ENCODE measurements around the gene AIFM2.

AIFM2 gene

DNA sequence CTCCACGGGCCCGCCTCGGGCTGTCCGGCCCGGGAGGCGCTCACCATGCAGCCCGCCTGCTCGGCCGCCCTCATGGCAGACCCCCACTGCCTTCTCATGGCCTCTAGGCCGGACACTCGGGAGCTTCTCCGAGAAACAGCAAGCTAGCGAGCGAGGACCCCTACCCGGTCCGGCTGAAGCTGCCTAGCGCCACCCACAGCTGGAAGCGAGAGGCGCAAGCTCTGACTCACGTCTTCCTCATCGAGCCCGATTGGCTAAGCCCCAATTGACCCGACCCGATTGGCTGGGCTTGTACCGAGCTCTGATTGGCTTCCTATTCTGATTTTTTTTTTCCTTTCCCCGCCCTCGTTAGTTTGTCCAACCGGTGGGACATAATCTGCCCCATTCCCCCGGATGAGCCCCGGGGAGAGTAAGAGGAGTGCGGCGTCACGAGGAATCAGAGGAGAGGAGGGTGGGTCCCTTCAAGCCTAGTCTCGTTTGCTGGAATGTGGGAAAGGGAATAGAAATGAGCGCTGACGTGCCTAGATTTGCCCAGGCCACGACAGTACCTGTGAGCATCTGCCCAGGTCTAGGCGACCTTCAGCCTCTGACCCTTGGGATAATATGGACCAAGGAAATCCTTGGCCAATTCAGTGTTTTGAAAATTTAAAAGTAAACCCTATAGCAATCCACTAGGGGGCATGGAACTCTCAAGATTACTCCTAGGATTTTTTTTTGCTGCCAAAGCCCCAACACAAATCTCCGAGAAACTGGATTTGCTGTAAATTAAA, 14.0 kb upstream of the AIFM2 start, which contains the start of gene TYSND1:
TYSND1 (minus strand) TSS at position 212 of the 770 bp plus-strand sequence; CDS start at position 98, 114 bp downstream.
- in situ Hi-C loops (cut with MboI; ENCODE audit: low sequenced_read_pairs) = no loop called here

DNA sequence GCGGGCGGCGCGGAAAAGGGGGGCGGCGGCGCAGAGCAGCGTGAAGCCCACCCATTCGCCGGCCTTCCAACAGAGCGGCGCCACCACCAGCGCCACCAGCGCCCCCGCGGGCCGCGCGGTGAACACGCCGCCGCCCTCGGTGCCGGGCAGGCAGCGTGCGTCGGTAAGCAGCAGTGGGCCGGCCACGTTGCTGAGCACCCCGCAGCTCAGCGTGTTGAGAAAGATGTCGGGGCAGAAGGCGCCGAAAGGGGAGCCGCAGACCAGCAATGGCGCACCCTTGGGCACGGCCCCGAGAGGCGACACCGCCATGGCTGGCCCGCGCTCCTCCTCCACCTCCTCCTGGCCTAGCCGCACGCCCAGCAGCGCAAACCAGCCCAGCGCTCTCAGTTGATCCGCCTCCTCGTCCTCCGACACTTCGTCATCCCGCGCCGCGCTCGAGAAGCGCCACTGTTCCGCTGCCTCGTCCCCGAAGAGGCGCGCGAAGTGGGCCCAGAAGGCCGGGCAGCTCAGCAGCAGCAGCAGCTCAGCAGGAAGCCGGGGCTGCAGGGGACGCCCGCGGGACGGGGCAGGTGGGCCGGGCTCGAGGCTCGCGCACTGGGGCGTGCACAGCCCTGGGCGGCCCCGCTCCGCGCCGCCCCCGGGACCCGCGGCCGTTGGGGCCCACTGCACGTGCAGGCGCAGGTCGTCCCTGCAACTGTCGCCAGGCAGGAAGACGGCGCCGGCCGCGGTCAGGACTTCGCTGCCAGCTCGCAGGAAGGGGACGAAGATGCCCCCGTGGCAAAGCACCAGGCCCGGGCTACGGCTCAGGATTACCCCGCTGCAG, 13.3 kb upstream of the AIFM2 start:
- in situ Hi-C loops (cut with MboI; ENCODE audit: low sequenced_read_pairs) = no loop called here

DNA sequence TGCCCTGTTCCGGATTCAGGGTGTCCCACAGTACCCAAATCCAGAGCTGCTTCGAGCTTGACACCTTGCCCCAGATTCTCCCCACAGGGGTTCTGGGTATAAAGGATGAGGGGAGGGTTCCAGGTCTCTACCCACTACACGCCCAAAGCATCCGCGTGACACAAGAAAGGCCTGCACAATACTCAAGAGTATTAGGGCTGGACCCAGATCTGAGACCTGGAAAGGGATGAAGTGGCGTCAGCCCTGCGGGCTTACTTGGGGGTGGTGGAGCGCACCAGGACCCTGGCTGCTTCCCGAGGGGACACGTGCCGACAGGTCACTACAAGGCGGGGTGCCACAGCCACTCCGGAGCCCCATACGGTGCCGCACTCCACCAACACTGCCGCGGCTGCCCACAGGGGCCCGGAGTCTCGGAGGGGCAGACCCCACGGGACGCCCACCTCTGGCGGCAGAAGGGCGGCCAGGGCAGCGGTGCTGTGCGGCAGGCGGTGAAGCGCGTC, 12.6 kb upstream of the AIFM2 start:
- in situ Hi-C loops (cut with MboI; ENCODE audit: low sequenced_read_pairs) = no loop called here

DNA sequence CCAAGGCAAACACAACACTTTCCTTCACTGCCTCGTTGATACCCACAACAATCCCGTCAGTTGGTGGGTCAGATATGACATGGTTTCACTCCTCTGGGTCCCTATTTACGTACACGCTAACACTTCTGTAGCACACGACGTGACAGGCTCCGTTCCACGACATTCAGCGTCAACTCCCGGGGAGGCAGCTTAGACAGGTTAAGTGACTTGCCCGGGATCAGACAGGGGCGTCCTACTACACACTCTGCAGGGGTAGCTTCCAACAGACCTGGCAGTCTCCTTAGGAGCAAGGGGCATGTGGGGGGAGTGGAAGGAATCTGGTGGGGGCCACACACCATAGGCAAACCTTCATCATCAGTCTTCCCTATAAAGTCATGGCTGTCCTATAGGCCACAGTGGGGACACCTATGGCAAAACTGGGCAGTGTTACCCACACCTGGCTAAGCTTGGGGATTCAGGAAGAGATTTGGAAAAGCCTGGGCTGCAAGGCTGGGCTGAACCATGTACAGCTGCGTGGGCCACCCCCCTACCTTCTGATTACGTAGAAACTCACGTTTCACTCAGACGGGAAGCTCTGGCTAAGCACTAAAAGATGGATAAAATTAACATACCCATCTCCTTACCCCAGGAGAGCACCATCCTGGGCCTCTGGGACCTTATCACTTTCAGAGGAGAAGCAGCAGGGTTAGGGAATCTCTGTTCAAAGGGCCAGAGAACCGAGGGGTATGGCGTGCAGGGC, 11.9 kb upstream of the AIFM2 start:
- in situ Hi-C loops (cut with MboI; ENCODE audit: low sequenced_read_pairs) = no loop called here

DNA sequence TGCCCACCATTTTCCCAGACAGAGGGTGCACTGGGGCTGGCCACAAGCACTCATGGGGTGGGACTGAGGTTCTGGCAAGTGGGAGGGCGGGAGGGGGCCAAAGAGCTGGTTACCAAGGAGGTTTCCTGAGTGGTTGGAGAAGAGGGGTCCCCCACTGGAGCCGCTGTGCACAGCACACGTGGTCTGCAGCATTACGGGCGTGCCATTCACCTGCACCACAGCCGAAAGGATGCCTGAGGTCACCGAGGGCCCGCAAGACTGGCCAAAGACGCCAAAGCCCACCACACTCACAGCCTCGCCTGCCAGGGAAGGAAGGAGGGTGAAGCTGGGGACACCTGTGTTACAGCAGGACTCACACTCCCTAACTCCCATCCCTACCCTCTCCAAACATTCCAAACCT, 9.9 kb upstream of the AIFM2 start:
- in situ Hi-C loops (cut with MboI; ENCODE audit: low sequenced_read_pairs) = no loop called here

DNA sequence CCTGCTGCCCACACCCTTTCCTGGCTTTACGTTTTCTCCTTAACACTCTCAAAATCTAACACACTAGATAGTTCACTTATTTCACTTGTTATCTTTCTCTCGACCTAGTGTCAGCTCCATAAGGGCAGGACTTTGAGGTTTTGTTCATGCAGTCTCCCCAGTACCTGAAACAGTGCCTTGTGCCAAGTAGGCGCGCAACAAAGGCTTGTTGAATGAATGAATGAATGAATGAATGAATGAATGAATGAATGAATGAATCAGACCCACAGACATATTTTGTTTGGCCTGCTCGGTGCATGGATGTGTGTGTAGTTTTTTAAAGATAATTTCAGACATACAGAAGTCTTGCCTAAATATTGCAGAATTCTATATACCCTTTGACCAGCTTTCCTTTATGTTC, 7.7 kb upstream of the AIFM2 start:
- in situ Hi-C loops (cut with MboI; ENCODE audit: low sequenced_read_pairs) = no loop called here

DNA sequence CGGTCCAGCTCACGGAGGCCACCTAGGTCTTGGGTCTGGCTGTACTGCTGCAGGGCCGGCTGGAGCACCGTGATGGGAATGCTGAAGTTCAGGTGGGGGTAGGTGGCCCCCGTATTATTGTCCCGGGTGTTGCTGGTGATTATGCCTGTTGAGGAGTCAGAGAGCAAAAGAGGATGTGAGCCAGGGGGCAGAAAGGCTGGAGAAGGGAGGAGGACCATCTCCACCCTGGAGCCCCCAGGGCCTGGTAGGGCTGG, 7.3 kb upstream of the AIFM2 start:
- in situ Hi-C loops (cut with MboI; ENCODE audit: low sequenced_read_pairs) = no loop called here

DNA sequence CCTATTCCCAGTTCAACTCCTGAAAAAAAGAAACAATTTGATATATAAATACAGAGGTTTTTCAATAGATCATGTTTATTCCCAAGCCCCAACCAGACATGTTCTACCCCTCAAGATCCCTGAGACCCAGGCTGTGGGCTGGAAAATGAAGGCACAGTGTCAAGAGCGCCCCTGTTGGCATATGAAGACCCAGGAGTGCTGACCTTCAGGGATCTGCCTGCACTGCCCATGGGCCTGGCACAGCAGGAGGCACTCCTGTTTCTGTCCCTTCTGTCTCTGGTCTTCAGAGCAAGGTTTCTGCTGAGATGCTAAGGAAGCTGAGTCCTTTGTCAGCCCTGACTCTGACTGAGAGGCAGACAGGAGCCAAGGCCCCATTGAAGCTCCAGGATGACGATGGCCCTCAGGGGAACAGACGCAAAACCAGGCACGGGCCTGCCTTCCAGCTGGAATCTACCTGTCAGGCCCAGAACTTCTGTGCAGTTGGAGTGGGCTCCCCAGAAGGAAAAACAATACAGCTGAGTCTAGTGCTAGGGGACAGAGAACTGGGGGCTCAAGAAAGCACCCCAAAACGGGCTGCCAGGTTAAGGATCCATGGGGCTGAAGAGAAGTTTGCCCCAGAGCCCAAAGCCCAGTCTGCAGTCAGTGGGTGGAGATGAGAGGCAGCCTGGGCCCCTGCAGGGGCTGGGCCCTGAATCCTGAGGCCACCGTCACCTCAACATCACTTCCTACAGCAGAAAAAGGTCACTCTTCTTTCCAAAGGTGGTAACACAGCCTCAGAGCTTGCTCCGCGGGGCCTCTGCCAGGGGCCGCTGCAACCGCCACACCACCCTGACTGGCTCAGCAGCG, 6.7 kb upstream of the AIFM2 start:
- in situ Hi-C loops (cut with MboI; ENCODE audit: low sequenced_read_pairs) = no loop called here

DNA sequence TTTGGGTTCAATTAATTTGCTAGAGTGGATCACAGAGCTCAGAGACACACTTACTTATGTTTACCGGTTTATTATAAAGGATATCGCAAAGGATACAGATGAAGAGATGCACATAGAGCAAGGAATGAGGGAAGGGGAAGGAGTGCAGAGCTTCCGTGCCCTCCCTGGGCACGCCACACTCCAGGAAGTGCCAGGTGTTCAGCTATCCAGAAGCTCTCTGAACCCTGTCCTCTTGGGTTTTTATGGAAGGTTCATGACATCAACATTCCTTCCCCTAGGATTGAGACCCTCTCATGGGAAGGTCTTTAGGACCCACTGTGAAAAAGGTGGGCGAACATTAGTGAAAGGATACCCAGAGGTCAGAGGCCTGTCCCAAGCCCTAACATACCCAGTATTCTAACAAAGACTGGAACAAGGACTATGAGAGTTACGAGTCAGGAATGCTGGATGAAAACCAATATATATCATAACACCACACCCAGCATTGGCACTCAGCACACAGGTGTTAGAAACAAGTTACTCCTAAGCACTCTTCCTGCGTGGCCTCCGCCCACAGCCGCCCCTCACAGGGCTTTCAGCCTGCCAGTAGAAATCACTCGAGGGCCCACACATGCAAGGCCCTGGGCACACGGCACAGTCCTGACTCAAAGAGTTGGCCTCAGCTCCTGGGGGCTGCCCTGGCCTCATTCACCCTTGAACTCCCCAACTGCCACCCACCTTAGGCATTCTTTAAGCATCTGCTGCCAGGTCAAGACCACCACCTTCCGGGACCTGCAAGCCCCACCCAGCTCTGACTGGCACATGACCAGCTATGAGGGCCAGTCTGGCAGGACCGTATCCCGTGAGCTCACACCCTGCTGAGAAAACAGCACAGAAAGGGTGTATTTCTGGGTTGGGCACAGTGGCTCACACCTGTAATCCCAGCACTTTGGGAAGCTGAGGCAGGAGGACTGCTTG, 5.6 kb upstream of the AIFM2 start:
- in situ Hi-C loops (cut with MboI; ENCODE audit: low sequenced_read_pairs) = no loop called here

DNA sequence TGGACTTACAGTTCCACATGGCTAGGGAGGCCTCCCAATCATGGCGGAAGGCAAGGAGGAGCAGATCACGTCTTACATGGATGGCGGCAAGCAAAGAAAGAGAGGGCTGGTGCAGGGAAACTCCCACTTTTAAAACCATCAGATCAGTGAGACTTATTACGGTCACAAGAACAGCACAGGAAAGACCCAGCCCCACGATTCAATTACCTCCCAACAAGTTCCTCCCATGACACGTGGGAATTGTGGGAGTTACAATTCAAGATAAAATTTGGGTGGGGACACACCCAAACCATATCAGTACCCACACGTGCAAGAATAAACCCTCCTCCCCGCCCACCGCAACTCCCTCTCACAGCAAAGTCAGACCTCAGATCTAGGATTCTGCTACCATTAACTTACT, 4.5 kb upstream of the AIFM2 start:
- in situ Hi-C loops (cut with MboI; ENCODE audit: low sequenced_read_pairs) = no loop called here

DNA sequence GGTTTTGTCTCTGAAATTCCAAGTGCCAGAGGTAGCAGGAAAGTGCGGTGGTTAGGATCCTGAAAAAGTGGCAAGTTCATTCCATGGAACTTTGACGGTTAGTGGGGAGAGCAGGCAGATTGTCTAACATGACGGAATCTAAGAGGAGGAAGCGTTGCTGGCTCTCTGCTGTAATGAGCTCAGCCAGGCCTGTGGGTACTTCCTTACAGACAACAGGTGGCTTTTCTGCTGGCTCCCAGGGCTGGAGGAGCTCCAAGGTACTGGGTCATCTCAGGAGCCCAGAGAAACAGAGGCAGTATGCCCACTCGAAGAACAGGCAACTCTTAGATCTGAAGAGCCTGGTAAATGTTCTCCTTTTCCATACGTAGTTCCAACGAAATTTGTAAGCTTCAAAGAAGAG, 3.1 kb upstream of the AIFM2 start:
- in situ Hi-C loops (cut with MboI; ENCODE audit: low sequenced_read_pairs) = no loop called here

DNA sequence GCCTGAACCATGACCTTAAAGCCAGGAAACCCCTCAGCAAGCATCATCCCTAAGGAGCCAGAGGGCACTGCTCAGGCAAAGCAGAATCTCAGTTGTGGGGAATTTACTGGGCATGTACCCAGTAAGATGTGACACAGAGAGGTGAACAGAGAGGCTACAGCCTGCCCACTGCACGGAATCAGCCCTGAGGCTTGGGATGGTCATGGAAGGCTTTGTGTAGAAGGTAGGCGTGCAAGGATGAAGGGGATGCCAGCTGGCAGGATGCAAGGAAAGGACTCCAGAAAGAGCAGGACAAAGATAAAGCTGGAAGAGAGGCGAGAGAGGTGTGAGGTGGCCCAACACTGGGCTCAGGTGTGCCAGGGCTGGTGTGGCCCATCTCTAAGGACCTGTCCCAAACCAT, 2.4 kb upstream of the AIFM2 start:
- in situ Hi-C loops (cut with MboI; ENCODE audit: low sequenced_read_pairs) = no loop called here

DNA sequence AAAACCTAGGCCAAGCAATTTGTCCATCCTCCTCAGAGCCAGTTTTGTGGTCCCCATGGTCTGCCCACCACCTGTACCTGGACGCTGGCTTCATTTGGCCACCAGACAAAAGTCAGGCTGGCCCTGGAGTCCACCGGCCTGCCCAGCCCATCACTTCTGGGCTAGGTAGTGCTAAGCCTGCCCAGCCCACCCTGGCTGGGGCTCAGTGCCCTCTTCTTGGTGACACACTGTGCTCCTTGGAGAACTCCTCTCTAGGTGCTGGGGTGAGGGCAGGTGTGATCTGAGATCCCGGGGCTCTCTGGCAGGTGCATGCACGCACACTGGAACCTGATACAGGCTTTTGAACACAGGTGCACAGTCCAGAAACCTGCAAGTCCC, 1.1 kb downstream of the AIFM2 start:
- in situ Hi-C loops (cut with MboI; ENCODE audit: low sequenced_read_pairs) = no loop called here

DNA sequence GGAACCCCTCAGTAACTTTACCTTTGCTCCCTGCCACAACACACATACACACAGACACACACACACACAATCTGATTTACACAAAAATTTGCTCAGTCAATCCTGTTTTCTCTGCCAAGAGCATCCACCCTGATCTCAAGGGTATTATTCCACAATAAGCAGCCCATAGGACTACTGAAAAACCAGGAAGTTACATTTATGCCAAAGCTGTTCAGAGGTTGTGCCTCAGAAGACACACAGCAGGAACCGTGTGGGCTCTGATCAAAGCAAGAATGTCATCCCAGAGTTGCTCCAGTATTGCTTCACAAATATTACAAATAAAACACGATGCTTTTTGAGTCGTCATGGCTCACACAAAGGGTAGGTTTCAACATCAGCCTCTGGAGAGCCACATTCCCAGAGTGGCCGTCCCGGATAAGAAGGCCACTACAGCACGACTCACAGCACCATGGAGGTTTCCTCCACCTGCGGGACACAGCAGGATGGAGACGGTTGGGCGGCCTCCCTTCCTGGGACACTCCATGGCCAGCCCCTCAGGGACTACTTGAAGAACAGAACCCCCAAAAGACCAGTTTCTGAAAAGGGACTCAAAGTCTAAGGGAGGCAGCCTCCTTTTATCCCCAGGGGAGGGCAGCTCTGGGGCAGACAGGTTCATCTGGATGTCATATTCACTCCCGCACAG, 1.6 kb downstream of the AIFM2 start:
- in situ Hi-C loops (cut with MboI; ENCODE audit: low sequenced_read_pairs) = no loop called here

DNA sequence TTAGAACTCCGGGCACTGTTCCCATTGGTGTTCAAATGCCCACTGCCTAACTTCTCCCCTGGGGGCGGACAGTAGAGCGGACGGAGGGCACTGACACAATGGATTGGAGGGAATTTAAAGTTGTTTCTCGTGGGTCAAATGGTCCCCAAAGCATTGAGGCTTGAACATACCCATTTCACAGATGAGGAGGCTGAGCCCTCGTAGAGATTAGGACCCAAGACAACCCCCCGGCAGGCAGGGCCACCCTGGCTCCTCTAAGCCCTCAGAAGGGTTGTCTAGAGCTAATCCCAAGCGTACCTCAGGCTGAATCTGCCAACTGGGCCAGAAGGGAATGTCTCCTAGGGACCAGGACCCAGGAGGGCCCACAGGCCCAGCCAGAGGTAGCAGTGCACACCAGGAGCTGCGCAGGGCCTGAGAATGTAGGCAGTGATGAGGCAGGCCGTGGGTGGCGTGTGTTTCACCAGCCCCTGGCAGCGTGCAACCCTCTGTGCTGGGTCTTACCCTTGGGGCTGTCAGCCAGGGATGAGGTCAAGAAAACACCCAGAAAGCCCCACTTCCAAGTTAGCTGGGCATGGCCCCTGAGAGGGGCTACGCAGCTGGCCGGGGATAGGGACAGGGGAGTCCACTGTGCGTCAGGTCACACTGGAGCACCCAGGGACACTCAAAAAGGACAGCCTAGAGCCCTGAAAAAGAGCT, 5.8 kb downstream of the AIFM2 start:
- in situ Hi-C loops (cut with MboI; ENCODE audit: low sequenced_read_pairs) = no loop called here

DNA sequence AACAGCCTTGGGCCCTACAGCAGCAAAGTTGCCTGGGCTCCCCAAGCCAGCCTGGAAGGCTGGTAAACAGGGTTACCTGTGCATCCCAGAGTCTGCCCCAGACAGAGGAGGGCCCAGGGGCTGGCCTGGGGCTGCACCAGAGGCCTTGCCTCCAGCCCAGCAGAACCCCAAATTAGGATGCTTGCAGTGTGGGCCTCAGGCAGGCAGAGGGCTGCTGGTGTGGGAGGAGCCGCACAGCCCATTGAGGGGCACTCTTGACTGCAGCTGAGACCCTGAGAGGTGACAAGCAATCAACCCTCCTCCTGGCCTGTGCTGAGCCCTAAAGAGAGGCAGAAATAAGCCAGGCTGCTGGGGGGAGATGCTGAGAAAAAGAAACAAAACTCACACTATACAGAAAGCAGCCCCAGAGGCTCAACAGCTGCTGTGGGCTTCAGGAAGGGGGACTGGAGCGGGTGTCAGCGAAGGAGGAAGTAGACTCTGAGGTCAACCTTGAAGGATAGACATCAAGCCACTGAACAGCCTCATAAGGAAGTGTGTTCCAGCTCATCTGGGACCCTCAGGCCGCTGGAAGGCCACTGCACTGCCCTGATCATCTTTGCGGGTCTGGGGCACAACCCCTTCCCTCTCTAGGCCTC, 6.6 kb downstream of the AIFM2 start:
- in situ Hi-C loops (cut with MboI; ENCODE audit: low sequenced_read_pairs) = no loop called here

DNA sequence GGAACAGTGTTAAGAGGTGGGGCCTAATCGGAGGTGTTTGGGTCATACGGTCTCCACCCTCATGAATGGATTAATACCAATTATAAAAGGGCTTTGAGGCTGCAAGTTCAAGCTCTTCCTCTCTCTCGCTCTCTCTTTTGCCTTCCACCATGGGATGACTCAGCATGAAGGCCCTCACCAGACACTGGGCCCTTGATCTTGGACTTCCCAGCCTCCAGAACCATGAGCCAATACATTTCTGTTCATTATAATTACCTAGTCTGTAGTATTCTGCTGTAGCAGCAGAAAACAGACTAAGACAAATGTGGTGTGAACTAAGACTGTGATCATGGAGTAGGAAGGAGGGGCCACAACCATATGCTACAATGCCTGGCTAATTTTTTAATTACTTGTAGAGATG, 7.7 kb downstream of the AIFM2 start:
- in situ Hi-C loops (cut with MboI; ENCODE audit: low sequenced_read_pairs) = no loop called here

DNA sequence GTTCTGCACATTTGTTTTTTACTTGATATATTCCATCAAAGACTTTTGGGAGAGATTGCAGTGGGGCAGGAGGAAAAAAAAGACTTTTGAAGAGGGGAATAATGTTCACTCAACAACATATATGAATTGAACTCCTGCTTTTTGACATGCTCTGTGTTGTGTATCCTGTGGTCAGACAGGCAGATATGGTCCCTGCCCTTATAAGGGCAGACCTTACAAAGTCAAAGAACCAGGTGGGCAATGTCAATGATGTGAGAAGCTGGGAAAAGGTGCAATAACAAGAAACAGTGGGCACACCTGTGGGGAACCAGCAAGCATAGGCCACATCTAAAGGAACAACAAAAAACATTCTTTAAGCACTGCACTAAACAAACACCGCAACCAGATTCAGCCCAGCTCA, 8.2 kb downstream of the AIFM2 start:
- in situ Hi-C loops (cut with MboI; ENCODE audit: low sequenced_read_pairs) = no loop called here
